HG03095 (cell line): ENCODE results near the gene ZCCHC12.

ENCODE experiments used
- ATAC-seq: cut with Tn5 transposase; IDR thresholded peaks from one replicate; pipeline ENCODE4 v1.9.1; 2021; ENCODE audit warnings: moderate library complexity; ENCODE audit not compliant: unreplicated experiment

The ZCCHC12 gene

GRCh38 chrX:118867251-118867650 is 43.6 kb downstream of the ZCCHC12 start:
- no peak for ATAC-seq

GRCh38 chrX:118872102-118872566 is 48.5 kb downstream of the ZCCHC12 start:
- no peak for ATAC-seq
